HUES48 (cell line): ENCODE data around the gene ZFP57.
"Not testable (repeated sequence)": the region's sequence is repeated elsewhere in the genome, so short reads cannot be mapped to it uniquely, and the experiment has no call there.

Experiments used
- H3K27ac ChIP-seq: one replicate; pipeline ENCODE4 v1.7.0; 2013; ENCODE audit warnings: low read depth, low read length, inconsistent platforms
- H3K27me3 ChIP-seq: 2 replicates; pipeline ENCODE4 v1.6.1; 2013; ENCODE audit warnings: mild to moderate bottlenecking, low read length; ENCODE audit not compliant: control insufficient read depth, insufficient read depth
- H3K36me3 ChIP-seq: 2 replicates; pipeline ENCODE4 v1.6.1; 2013; ENCODE audit warnings: low read length; ENCODE audit not compliant: control insufficient read depth, insufficient read depth
- H3K4me1 ChIP-seq: 2 replicates; pipeline ENCODE4 v1.6.1; 2013; ENCODE audit warnings: mild to moderate bottlenecking, low read length; ENCODE audit not compliant: control insufficient read depth, insufficient read depth
- H3K4me3 ChIP-seq: 2 replicates; pipeline ENCODE4 v1.5.1; 2013; ENCODE audit warnings: mild to moderate bottlenecking, low read depth, low read length
- H3K9ac ChIP-seq: 2 replicates; pipeline ENCODE4 v1.6.1; 2013; ENCODE audit warnings: mild to moderate bottlenecking, low read depth, low read length, moderate library complexity
- H3K9me3 ChIP-seq: 2 replicates; pipeline ENCODE4 v1.6.1; 2013; ENCODE audit warnings: low read length; ENCODE audit not compliant: control insufficient read depth, insufficient read depth

ZFP57 gene

DNA sequence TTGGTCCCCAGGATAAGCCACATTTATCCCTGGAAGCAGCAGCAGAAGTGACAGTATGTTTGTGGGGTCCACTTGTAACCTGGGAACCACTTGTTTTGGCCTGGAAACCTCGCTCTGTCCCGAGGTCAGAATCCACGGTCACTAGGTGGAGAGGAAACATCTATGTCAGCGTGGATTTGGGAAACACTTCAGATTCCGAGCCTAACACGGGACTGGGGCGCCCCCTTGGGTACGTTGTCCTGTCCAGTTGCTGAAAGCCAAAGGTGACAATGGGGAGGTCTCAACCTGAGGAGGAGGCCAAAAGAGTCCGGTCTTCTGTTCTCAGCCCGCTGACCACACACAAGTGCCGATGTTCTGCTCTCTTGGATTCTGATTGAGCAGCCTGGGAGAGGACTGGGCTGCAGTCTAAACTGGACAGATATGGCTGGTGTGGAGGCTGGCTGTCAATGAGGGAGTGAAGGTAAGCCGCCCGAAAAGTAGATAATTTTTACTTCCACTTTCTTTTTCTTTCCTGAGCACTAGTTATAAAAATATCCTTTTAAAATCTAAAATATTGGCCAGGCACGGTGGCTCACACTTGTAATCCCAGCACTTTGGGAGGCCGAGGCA, 4.9 kb upstream of the ZFP57 start:
- no peak overlapping the region for H3K9ac ChIP-seq
- no peak overlapping the region for H3K27ac ChIP-seq
- no peaks in the 10 kb centered on the region for H3K36me3 ChIP-seq
- no peaks in the 10 kb centered on the region for H3K27me3 ChIP-seq
- H3K4me3 ChIP-seq: no peak overlapping the region
- no peaks in the 10 kb centered on the region for H3K9me3 ChIP-seq
- H3K4me1 ChIP-seq: peaks cover 11% of the 10 kb centered on the region

- Histone ChIP-seq H3K9ac (no peak overlapping the region), H3K9me3 (no peaks in the 10 kb centered on the region), H3K36me3 (no peaks in the 10 kb centered on the region), H3K27me3 (no peaks in the 10 kb centered on the region), H3K4me1 (peaks cover 30% of the 10 kb centered on the region), H3K4me3 (no peak overlapping the region), H3K27ac (no peak overlapping the region)
Measured at GRCh38 chr6:29681811-29682210, 859 bp upstream of the ZFP57 start.

DNA sequence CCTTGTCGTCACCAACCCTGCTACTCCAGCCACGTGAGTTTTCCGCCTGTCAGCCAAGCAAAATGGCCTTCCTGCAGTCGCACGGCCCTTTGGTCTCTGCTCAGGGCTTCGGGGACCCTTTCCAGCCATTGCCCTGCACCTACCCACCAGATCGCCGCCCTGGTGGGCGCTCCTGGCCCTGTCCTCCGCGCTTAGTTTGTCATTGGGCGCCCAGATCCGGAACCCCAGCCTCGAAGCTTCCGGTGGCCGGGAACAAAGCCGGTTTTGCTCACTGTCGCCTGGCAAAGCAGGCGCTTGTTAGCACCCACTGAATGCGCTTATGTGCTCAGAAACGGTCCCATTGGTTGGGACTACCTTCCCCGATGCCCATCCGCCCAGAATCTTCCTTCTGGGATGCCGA, 536 bp downstream of the ZFP57 start:
- Histone ChIP-seq H3K27me3 (no peaks in the 10 kb centered on the region), H3K4me3 (no peak overlapping the region), H3K36me3 (no peaks in the 10 kb centered on the region), H3K9ac (no peak overlapping the region), H3K27ac (no peak overlapping the region), H3K4me1 (peaks cover 31% of the 10 kb centered on the region), H3K9me3 (no peaks in the 10 kb centered on the region)

DNA sequence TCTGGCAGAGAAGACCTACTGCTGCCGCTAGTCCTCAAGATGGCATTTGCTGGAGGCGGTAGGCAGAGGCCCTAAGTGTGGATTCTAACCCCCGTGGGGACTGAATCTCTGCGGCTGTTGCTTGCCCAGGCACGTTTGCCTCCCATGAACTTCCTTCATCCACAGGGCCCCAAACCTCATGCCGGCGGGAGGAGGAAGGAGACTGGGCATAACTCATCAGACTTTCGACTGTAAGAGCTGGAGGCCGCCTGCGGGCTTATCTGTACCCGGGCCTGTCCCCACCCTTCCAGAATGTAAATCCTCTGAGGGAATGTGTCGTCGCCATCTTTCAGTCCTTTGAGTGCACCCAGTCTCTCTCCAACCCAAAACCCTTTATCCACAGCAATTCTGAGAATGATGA, 990 bp downstream of the ZFP57 start:
- Histone ChIP-seq H3K9me3 (no peaks in the 10 kb centered on the region), H3K36me3 (no peaks in the 10 kb centered on the region), H3K27me3 (no peaks in the 10 kb centered on the region), H3K27ac (no peak overlapping the region), H3K4me3 (no peak overlapping the region), H3K4me1 (peaks cover 31% of the 10 kb centered on the region), H3K9ac (no peak overlapping the region)

- no peak overlapping the region for H3K9ac ChIP-seq
- H3K36me3 ChIP-seq: no peaks in the 10 kb centered on the region
- H3K4me1 ChIP-seq: peaks cover 22% of the 10 kb centered on the region
- no peaks in the 10 kb centered on the region for H3K9me3 ChIP-seq
- H3K27me3 ChIP-seq: no peaks in the 10 kb centered on the region
- H3K4me3 ChIP-seq: no peak overlapping the region
- peak overlapping the region; percentile 54 for H3K27ac ChIP-seq
Measured at GRCh38 chr6:29678114-29678513, 2.8 kb downstream of the ZFP57 start.

DNA sequence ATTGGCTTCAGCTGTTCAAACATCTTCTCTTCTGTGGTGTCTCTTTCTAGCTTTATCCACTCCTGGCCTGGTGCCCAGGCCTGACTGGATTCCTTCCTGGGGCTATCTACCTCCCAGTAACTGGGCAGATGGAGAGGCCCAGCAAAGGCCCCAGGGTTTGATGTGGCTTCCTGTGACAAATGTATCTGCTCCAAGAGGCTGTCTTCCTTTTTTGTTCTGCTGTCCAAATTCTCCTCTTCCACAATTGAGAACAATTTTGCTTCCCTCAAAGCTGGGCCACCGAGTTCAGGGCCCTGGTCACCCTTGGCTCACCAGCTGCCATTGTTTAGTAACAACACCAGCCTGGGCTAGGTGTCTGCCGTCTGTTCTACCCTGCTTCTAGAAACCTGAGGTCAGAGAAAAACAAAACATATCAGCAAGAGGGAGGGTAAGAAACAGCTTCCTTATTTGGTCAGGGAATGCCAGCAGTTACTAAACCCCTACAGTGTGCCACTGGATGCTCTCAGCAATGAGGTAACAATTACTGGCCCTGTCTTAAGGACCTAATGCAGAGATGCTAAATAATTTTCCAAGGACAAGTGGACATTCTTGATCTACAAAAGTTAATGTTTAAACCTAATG, 3.9 kb downstream of the ZFP57 start:
- no peak overlapping the region for H3K27ac ChIP-seq
- no peaks in the 10 kb centered on the region for H3K36me3 ChIP-seq
- H3K27me3 ChIP-seq: no peaks in the 10 kb centered on the region
- no peak overlapping the region for H3K9ac ChIP-seq
- H3K9me3 ChIP-seq: no peaks in the 10 kb centered on the region
- no peak overlapping the region for H3K4me3 ChIP-seq
- peaks cover 22% of the 10 kb centered on the region for H3K4me1 ChIP-seq

- H3K4me3 ChIP-seq: no peak overlapping the region
Measured at GRCh38 chr6:29675561-29675960, 5.4 kb downstream of the ZFP57 start.

DNA sequence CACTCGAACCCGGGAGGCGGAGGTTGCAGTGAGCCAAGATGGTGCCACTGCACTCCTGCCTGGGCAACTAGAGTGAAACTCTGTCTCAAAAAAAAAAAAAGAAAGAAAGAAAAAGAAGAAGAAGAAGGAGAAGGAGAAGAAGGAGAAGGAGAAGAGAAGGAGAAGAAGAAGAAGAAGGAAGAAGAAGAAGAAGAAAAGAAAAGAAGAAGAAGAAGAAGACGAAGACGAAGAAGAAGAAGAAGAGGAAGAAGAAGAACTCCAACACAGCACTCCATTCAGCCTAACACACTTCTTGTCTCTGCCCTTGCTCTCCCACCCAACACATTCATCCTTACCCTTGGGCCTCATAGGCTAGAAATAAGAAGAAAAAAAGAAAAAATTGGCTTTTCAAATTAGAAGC, 6.9 kb downstream of the ZFP57 start:
- no peak overlapping the region for H3K4me3 ChIP-seq

More at GRCh38 chr6:29675561-29675960, 5.4 kb downstream of the ZFP57 start:
- H3K27ac ChIP-seq: no peak overlapping the region
- peaks cover 22% of the 10 kb centered on the region for H3K4me1 ChIP-seq
- no peaks in the 10 kb centered on the region for H3K36me3 ChIP-seq
- no peaks in the 10 kb centered on the region for H3K9me3 ChIP-seq
- no peaks in the 10 kb centered on the region for H3K27me3 ChIP-seq
- H3K9ac ChIP-seq: no peak overlapping the region

DNA sequence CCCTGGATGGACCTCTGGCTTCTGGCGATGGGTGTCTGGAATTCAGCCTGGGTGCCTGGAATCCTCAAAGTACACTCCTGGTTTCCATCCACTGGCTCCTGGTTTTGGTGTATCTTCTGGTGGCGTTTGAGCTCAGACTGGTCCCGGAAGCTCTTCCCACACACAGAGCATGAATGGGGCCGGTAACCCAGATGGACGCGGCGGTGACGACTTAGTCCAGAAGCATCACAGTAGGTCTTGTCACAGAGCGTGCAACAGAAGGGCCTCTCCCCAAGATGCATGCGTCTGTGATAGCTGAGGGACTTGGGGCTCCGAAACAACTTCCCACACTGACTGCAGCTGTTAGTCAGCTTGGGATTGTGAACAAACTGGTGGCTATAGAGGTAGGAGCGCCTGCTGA, 7.8 kb downstream of the ZFP57 start:
- H3K36me3 ChIP-seq: no peaks in the 10 kb centered on the region
- no peak overlapping the region for H3K4me3 ChIP-seq
- no peaks in the 10 kb centered on the region for H3K9me3 ChIP-seq
- H3K4me1 ChIP-seq: peaks cover 21% of the 10 kb centered on the region
- no peak overlapping the region for H3K27ac ChIP-seq
- H3K9ac ChIP-seq: no peak overlapping the region
- no peaks in the 10 kb centered on the region for H3K27me3 ChIP-seq

More for the DNA sequence above, 6.9 kb downstream of the ZFP57 start:
- Histone ChIP-seq H3K36me3 (no peaks in the 10 kb centered on the region), H3K27ac (no peak overlapping the region), H3K4me1 (peaks cover 18% of the 10 kb centered on the region), H3K27me3 (no peaks in the 10 kb centered on the region), H3K9ac (no peak overlapping the region), H3K9me3 (no peaks in the 10 kb centered on the region)

DNA sequence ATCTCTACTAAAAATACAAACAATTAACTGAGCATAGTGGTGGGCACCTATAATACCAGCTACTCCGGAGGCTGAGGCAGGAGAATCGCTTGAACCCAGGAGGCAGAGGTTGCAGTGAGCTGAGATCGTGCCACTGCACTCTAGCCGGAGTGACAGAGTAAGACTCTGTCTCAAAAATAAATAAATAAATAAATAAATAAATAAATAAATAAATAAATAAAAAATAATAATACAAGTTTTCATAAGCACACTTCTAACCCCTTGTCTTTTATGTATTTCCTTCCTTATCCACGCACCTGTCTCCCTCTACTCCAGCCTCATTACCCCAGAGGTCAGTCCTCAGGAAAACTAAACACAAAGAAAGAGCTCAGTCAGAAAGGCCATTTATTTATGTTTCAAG, 8.8 kb downstream of the ZFP57 start:
- H3K9me3 ChIP-seq, H3K27ac ChIP-seq, H3K27me3 ChIP-seq, H3K9ac ChIP-seq, H3K36me3 ChIP-seq, H3K4me3 ChIP-seq: not testable (repeated sequence)
- peaks cover 22% of the 10 kb centered on the region for H3K4me1 ChIP-seq

DNA sequence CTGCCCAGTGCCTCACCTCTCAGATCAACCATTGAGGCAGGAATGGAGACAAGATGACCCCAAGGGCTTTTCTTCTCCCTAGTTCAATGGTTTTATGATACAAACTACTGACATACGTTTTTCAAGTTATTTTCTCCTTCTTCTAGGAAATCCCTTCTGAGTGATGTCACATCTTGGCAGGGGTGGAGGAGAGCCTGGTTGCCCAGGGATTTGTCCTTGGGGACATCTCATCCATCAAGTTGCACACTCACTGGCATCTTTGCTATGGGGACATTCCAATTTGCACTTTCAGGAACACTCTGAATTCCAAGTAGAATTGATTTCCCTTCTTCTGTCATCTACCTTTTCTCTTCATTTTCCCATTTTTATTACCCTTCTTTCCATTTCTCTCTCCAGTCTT, 9.9 kb downstream of the ZFP57 start:
- Histone ChIP-seq H3K9ac (no peak overlapping the region), H3K27ac (no peak overlapping the region), H3K27me3 (no peaks in the 10 kb centered on the region), H3K9me3 (no peaks in the 10 kb centered on the region), H3K4me1 (peaks cover 27% of the 10 kb centered on the region), H3K36me3 (no peaks in the 10 kb centered on the region), H3K4me3 (no peak overlapping the region)
